ENCODE data around the gene PLEKHF1.

PLEKHF1 gene

GRCh38 chr19:29640231-29640630 lies 25.0 kb upstream of the PLEKHF1 start:
- H3K4me2 ChIP-seq (ENCODE audit: low read length): no peak overlapping the region
- H3F3A ChIP-seq (ENCODE audit: control insufficient read depth, insufficient read depth): no peaks in the 10 kb centered on the region
- no peaks in the 10 kb centered on the region for H4K20me1 ChIP-seq (ENCODE audit: control insufficient read depth, insufficient read depth, low read depth, low read length)
- H3K9me2 ChIP-seq (replicated peaks; ENCODE audit: control insufficient read depth, low read length): no peaks in the 10 kb centered on the region
- TF ChIP-seq EZH2phosphoT487 (IDR thresholded peaks at IDR 0.05; ENCODE audit: borderline replicate concordance, low read length): no peak
- no peak for TF ChIP-seq CTCF (IDR thresholded peaks at IDR 0.05; ENCODE audit: low read depth, low read length, poor library complexity, severe bottlenecking)
- no peaks in the 10 kb centered on the region for H3K9me3 ChIP-seq (ENCODE audit: control insufficient read depth, insufficient read depth, low read length)
- H3K27ac ChIP-seq (ENCODE audit: low read depth, low read length): no peak overlapping the region
- no peak overlapping the region for H3K4me3 ChIP-seq (ENCODE audit: low read length)
- 0 out of 2 replicates have a peak, but pooled peaks cover 3% of the 10 kb centered on the region for H3K27me3 ChIP-seq (ENCODE audit: control insufficient read depth, low read length)
- no peaks in the 10 kb centered on the region for H3K4me1 ChIP-seq (ENCODE audit: control insufficient read depth, low read length)
- H3K36me3 ChIP-seq (ENCODE audit: control insufficient read depth, low read length): no peaks in the 10 kb centered on the region
- no peaks in the 10 kb centered on the region for H3K79me2 ChIP-seq (ENCODE audit: control insufficient read depth, low read length)

- TF ChIP-seq EZH2phosphoT487 (IDR thresholded peaks at IDR 0.05; ENCODE audit: borderline replicate concordance, low read length) (no peak), CTCF (IDR thresholded peaks at IDR 0.05; ENCODE audit: low read depth, low read length, poor library complexity, severe bottlenecking) (no peak)
- Histone ChIP-seq H3K79me2 (ENCODE audit: control insufficient read depth, low read length) (no peaks in the 10 kb centered on the region), H3K4me3 (ENCODE audit: low read length) (no peak overlapping the region), H4K20me1 (ENCODE audit: control insufficient read depth, insufficient read depth, low read depth, low read length) (no peaks in the 10 kb centered on the region), H3K27ac (ENCODE audit: low read depth, low read length) (no peak overlapping the region), H3K9me2 (replicated peaks; ENCODE audit: control insufficient read depth, low read length) (no peaks in the 10 kb centered on the region), H3K9me3 (ENCODE audit: control insufficient read depth, insufficient read depth, low read length) (no peaks in the 10 kb centered on the region), H3K4me1 (ENCODE audit: control insufficient read depth, low read length) (no peaks in the 10 kb centered on the region), H3K36me3 (ENCODE audit: control insufficient read depth, low read length) (no peaks in the 10 kb centered on the region), H3F3A (ENCODE audit: control insufficient read depth, insufficient read depth) (no peaks in the 10 kb centered on the region), H3K27me3 (ENCODE audit: control insufficient read depth, low read length) (0 out of 2 replicates have a peak, but pooled peaks cover 3% of the 10 kb centered on the region), H3K4me2 (ENCODE audit: low read length) (no peak overlapping the region)
Observed at GRCh38 chr19:29641597-29641996, 23.7 kb upstream of the PLEKHF1 start.

GRCh38 chr19:29643361-29643935 lies 21.8 kb upstream of the PLEKHF1 start:
- no peaks in the 10 kb centered on the region for H3K4me1 ChIP-seq (ENCODE audit: control insufficient read depth, low read length)
- no peaks in the 10 kb centered on the region for H3F3A ChIP-seq (ENCODE audit: control insufficient read depth, insufficient read depth)
- H3K79me2 ChIP-seq (ENCODE audit: control insufficient read depth, low read length): no peaks in the 10 kb centered on the region
- H4K20me1 ChIP-seq (ENCODE audit: control insufficient read depth, insufficient read depth, low read depth, low read length): no peaks in the 10 kb centered on the region
- TF ChIP-seq CTCF (IDR thresholded peaks at IDR 0.05; ENCODE audit: low read depth, low read length, poor library complexity, severe bottlenecking) (no peak), EZH2phosphoT487 (IDR thresholded peaks at IDR 0.05; ENCODE audit: borderline replicate concordance, low read length) (no peak)
- H3K4me2 ChIP-seq (ENCODE audit: low read length): no peak overlapping the region
- H3K36me3 ChIP-seq (ENCODE audit: control insufficient read depth, low read length): no peaks in the 10 kb centered on the region
- no peaks in the 10 kb centered on the region for H3K9me3 ChIP-seq (ENCODE audit: control insufficient read depth, insufficient read depth, low read length)
- no peak overlapping the region for H3K27ac ChIP-seq (ENCODE audit: low read depth, low read length)
- H3K9me2 ChIP-seq (replicated peaks; ENCODE audit: control insufficient read depth, low read length): no peaks in the 10 kb centered on the region
- H3K4me3 ChIP-seq (ENCODE audit: low read length): no peak overlapping the region
- 0 out of 2 replicates have a peak, but pooled peaks cover 3% of the 10 kb centered on the region for H3K27me3 ChIP-seq (ENCODE audit: control insufficient read depth, low read length)

Measured in DOHH2 (cell line).